Naive thymus-derived CD8-positive, alpha-beta T cell (primary cell): ENCODE measurements around the gene FRYL. TPM values are rescaled to one million over a fixed set of nuclear protein-coding genes. Genes with fewer than 3 reads are reported as not detected.
"Not testable (repeated sequence)": the region's sequence is repeated elsewhere in the genome, so short reads cannot be mapped to it uniquely, and the experiment has no call there.

Source experiments
- ATAC-seq, 2 donors: fragments of 150-1000 bp; cut with Tn5 transposase in 1 of 2; sonication (Bioruptor Pico), chemical (Tn5 transposase) in 1 of 2; 1 replicate in 1 of 2; 2 replicates in 1 of 2; pipeline ENCODE4 v1.10.0; 2021; ENCODE audit warnings: mild to moderate bottlenecking in 2 of 2, moderate library complexity in 2 of 2
- POLR2A ChIA-PET: fragments of 350-600 bp; sonication (Branson Sonifier 250); formaldehyde crosslinking; loops from one replicate; lab custom pipeline; 2021; ENCODE audit warnings: antibody characterized with exemption; lab: Charles Lee
- DNase-seq, 10 donors: peaks; one replicate each; pipeline versions ENCODE4 v3.0.0 to v3.0.0-alpha.2; 2020 to 2022
- H3K27ac Mint-ChIP-seq, 10 donors: one replicate each; pipeline ENCODE4 v1.8.0; 2020 to 2022; ENCODE audit warnings: mild to moderate bottlenecking in 10 of 10, mixed read lengths in 10 of 10, moderate library complexity in 4 of 10, inconsistent platforms in 1 of 10
- H3K27me3 Mint-ChIP-seq, 5 donors: one replicate each; pipeline ENCODE4 v1.8.0; 2021 to 2022; ENCODE audit warnings: mixed read lengths in 5 of 5
- H3K36me3 Mint-ChIP-seq, 3 donors: one replicate each; pipeline ENCODE4 v1.8.0; 2020 to 2022; ENCODE audit warnings: mixed read lengths in 3 of 3, mild to moderate bottlenecking in 2 of 3, inconsistent platforms in 1 of 3
- H3K4me1 Mint-ChIP-seq, 4 donors: one replicate each; pipeline ENCODE4 v1.8.0; 2021 to 2022; ENCODE audit warnings: mixed read lengths in 4 of 4
- H3K4me3 Mint-ChIP-seq, 10 donors: one replicate each; pipeline ENCODE4 v1.8.0; 2020 to 2022; ENCODE audit warnings: mild to moderate bottlenecking in 10 of 10, mixed read lengths in 10 of 10, moderate library complexity in 6 of 10, inconsistent platforms in 1 of 10
- H3K9me3 Mint-ChIP-seq, 9 donors: one replicate each; pipeline ENCODE4 v1.8.0; 2020 to 2022; ENCODE audit warnings: mixed read lengths in 9 of 9, mild to moderate bottlenecking in 3 of 9, inconsistent platforms in 1 of 9, moderate library complexity in 1 of 9
- polyA plus RNA-seq, 3 donors: library from polyadenylated mRNA; unstranded; fragments of 300-500 nt; fragmentation: Illumina TruSeq; gene quantifications; one replicate each; pipeline ENCODE4 v1.2.3, GENCODE V29; 2021
- total RNA-seq, 8 experiments: library from RNA in 2 of 8; stranded (reverse) in 2 of 8; gene quantifications; one replicate each; pipeline ENCODE4 v1.2.3 and lab custom pipeline; 2021 to 2026

Gene FRYL
- total and polyA plus RNA-seq, 5 experiments from 2014 or later = 31.4 to 119 (median 36.4) TPM

DNA sequence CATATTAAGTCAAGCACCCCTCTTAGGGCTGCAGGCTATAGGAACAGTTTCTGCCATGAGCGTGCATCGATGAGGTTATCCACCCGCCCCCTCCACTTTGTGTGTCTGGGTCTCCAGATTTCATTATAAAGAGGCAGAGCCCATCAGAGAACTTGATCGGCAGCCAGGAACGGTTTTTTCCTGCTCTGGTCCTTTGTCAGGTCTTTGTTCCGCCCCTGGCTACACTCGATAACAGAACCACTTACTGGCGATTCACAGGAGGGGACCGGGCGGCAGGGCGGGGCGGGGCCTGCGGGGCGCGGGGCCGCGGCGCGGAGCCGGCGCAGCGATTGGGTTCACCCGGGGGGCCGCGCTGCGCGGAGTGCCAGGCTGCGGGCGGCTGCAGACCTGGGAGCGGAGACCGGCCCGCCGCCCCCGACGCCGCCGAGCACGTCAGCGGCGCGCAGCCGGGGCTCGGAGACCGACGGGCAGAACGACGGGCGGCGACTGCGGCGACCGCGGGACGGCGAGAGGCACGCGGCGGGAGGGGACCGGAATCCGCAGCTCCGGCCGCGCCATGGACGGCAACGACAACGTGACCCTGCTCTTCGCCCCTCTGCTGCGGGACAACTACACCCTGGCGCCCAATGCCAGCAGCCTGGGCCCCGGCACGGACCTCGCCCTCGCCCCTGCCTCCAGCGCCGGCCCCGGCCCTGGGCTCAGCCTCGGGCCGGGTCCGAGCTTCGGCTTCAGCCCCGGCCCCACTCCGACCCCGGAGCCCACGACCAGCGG, 296.9 kb downstream of the FRYL start, which contains the start of gene SLC10A4:
Gene SLC10A4, plus strand, starts transcription at position 338 of the 771 bp plus-strand sequence. Its CDS starts 219 bp downstream, at position 557.
- POLR2A ChIA-PET = no interaction called here
- peak within 1 kb of the TSS in 3 of 10 donors; percentile 7 to 83 (median 60) for H3K27ac Mint-ChIP-seq
- H3K36me3 Mint-ChIP-seq = peaks cover 0 to 4% (median under 1%) of the 10 kb centered on the region in 3 donors
- no peaks in the 10 kb centered on the region for H3K9me3 Mint-ChIP-seq
- DNase-seq (peak in 1 of 10 donors; percentile 7), ATAC-seq (peak; percentile 59)
- peak within 1 kb of the TSS; percentile 61 to 83 (median 78) for H3K4me3 Mint-ChIP-seq
- H3K4me1 Mint-ChIP-seq = peaks cover 10 to 20% (median 17%) of the 10 kb centered on the region in 4 donors
- peaks cover 44 to 70% (median 60%) of the 10 kb centered on the region in 5 donors for H3K27me3 Mint-ChIP-seq

DNA sequence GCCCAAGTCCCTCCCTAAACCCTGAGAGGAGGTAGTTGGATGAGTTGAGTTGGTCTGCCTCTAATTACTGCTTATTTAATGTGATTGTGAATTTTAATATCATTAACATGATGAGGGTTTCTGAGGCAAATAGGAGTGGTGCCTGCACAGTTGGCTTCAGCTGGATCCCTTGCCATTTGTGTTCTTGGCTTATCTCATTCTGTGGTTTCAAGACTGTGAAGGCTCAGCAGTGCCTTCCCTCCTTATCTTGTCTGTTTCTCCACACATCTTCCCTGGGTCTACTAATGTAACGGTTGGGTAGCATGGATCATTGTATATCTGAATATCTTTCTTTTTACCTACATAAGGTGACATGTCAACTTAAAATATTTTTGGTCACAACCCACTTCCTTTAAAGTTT, 298.5 kb downstream of the FRYL start:
- DNase-seq (no peak), ATAC-seq (no peak)
- POLR2A ChIA-PET = no interaction called here
- H3K4me1 Mint-ChIP-seq = peaks cover 8 to 20% (median 17%) of the 10 kb centered on the region in 4 donors
- H3K4me3 Mint-ChIP-seq = no peak overlapping the region
- H3K27ac Mint-ChIP-seq = no peak overlapping the region
- no peaks in the 10 kb centered on the region for H3K36me3 Mint-ChIP-seq
- H3K9me3 Mint-ChIP-seq = no peaks in the 10 kb centered on the region
- peaks cover 43 to 66% (median 51%) of the 10 kb centered on the region in 5 donors for H3K27me3 Mint-ChIP-seq

DNA sequence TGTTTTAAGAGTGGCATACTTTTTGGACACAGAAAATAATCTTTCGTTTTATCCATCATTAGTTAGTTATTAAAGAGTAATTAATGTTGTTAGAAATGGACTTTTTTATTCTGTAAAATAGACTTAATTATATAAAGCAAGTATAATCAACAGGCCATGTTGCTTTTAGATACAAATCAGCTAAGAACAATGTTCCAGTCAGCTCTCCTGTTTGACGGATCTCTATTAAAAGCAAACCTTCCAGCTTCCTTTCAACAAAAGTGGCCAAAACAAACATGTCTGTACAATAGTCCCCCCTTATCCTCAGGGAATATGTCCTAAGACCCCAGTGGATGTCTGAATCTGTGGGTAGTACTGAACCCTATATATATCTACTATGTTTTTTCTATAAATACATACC, 301.8 kb downstream of the FRYL start:
- Mint-ChIP-seq H3K27me3 (peaks cover 25 to 41% (median 34%) of the 10 kb centered on the region in 5 donors), H3K27ac (no peak overlapping the region), H3K4me1 (peaks cover 0 to 6% (median 4%) of the 10 kb centered on the region in 4 donors), H3K9me3 (no peaks in the 10 kb centered on the region), H3K4me3 (no peak overlapping the region), H3K36me3 (no peaks in the 10 kb centered on the region)
- POLR2A ChIA-PET = no interaction called here
- DNase-seq (no peak), ATAC-seq (no peak)

- DNase-seq (no peak), ATAC-seq (no peak)
- no peaks in the 10 kb centered on the region for H3K9me3 Mint-ChIP-seq
- POLR2A ChIA-PET = no interaction called here
- no peaks in the 10 kb centered on the region for H3K36me3 Mint-ChIP-seq
- no peaks in the 10 kb centered on the region for H3K4me1 Mint-ChIP-seq
- H3K4me3 Mint-ChIP-seq = no peak overlapping the region
- H3K27me3 Mint-ChIP-seq = peaks cover 5 to 21% (median 12%) of the 10 kb centered on the region in 5 donors
- H3K27ac Mint-ChIP-seq = peak overlapping the region in 1 of 10 donors; percentile 9
These were observed 304.3 kb downstream of the FRYL start for GRCh38 chr4:48475770-48476169.

- ATAC-seq (no peak), DNase-seq (no peak)
- Mint-ChIP-seq H3K36me3 (no peaks in the 10 kb centered on the region), H3K4me3 (no peak overlapping the region), H3K27me3 (peaks cover 5 to 28% (median 7%) of the 10 kb centered on the region in 5 donors), H3K4me1 (no peaks in the 10 kb centered on the region), H3K9me3 (no peaks in the 10 kb centered on the region), H3K27ac (no peak overlapping the region)
- POLR2A ChIA-PET = no interaction called here
These were observed 307.3 kb downstream of the FRYL start for GRCh38 chr4:48472794-48473193.

DNA sequence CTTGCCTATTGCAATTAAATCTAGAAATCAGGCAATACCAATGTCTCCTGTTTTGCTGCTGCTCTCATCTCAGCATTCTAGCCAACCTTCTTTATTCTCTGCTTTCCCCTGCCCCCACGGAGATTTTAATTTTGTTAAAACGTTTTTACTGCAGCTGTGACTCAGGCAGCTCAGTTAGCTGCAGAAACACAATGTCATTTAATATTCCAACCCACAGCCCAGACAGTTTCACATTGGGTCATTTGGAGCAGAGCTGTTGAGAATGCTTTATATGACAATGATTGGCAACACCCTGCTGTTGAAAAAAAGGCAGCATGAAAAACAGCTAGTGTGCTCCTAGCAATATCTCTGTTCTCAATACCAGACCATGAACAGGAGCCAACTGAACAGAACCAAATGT, 309.5 kb downstream of the FRYL start:
- POLR2A ChIA-PET = no interaction called here
- ATAC-seq (no peak), DNase-seq (no peak)
- H3K9me3 Mint-ChIP-seq = no peaks in the 10 kb centered on the region
- H3K27me3 Mint-ChIP-seq = peaks cover 2 to 21% (median 5%) of the 10 kb centered on the region in 5 donors
- no peak overlapping the region for H3K27ac Mint-ChIP-seq
- no peaks in the 10 kb centered on the region for H3K36me3 Mint-ChIP-seq
- H3K4me1 Mint-ChIP-seq = no peaks in the 10 kb centered on the region
- no peak overlapping the region for H3K4me3 Mint-ChIP-seq

DNA sequence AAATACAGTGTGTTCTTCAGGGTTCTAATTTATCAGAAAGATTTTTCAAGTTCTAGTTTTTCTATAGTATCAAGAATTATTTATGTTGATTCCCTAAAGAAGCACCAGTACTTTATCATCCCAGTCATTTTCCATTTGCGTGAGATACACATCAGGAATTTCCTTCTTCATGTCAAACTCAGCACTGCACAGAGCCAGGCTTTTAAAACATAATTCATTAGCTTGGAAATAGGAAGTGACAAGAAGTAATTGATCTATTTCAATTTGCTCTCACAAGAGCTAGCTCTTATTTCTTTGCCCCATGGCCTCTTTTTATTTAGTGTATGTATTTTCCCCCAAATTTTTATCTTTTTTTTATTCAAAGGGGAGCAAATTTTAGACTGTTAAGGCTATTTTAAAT, 309.9 kb downstream of the FRYL start:
- Mint-ChIP-seq H3K4me1 (no peaks in the 10 kb centered on the region), H3K27me3 (peaks cover 2 to 21% (median 5%) of the 10 kb centered on the region in 5 donors), H3K4me3 (no peak overlapping the region), H3K36me3 (no peaks in the 10 kb centered on the region), H3K27ac (no peak overlapping the region), H3K9me3 (no peaks in the 10 kb centered on the region)
- DNase-seq (no peak), ATAC-seq (no peak)
- POLR2A ChIA-PET = no interaction called here

DNA sequence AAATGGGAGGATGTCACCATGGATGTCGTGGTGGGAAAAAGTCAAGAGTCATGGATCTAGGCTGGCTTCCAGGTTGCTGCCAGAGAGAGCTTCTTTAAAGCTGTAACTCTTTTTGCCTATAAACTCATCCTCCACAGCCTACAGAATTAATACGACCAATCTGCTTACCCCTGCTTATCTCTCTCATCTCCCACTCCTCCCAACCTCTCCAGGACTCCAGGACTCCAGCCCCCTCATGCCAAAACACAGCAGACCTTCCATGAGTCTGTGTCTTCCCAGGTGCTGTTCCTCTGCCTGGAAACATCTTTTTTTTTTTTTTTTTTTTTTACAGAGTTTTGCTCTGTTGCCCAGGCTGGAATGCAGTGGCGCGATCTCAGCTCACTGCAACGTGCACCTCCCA, 312.2 kb downstream of the FRYL start:
- Mint-ChIP-seq H3K27ac (no peak overlapping the region), H3K4me1 (no peaks in the 10 kb centered on the region), H3K9me3 (peaks cover 0 to 10% (median 3%) of the 10 kb centered on the region in 9 donors), H3K36me3 (peaks cover 0 to 5% (median 0%) of the 10 kb centered on the region in 3 donors), H3K4me3 (no peak overlapping the region), H3K27me3 (peaks cover 0 to 21% (median 3%) of the 10 kb centered on the region in 5 donors)
- DNase-seq (no peak), ATAC-seq (no peak)
- POLR2A ChIA-PET = no interaction called here

- ATAC-seq = no peak
- Mint-ChIP-seq H3K27me3 (peaks cover 0 to 21% (median 3%) of the 10 kb centered on the region in 5 donors), H3K4me3 (no peak overlapping the region), H3K4me1 (no peaks in the 10 kb centered on the region), H3K27ac (no peak overlapping the region), H3K36me3 (peaks cover 0 to 5% (median 0%) of the 10 kb centered on the region in 3 donors), H3K9me3 (peaks cover 0 to 10% (median 3%) of the 10 kb centered on the region in 9 donors)
- POLR2A ChIA-PET = no interaction called here
- DNase-seq = no peak
These were observed 312.6 kb downstream of the FRYL start for GRCh38 chr4:48467442-48467841.

GRCh38 chr4:48462363-48462762, 317.7 kb downstream of the FRYL start:
- Mint-ChIP-seq H3K36me3 (peaks cover 0 to 8% (median 5%) of the 10 kb centered on the region in 3 donors), H3K9me3 (peaks cover 0 to 15% (median 4%) of the 10 kb centered on the region in 9 donors), H3K4me1 (no peaks in the 10 kb centered on the region), H3K27me3 (no peaks in the 10 kb centered on the region), H3K27ac (no peak overlapping the region), H3K4me3 (no peak overlapping the region)
- ATAC-seq = no peak
- DNase-seq = no peak
- POLR2A ChIA-PET = no interaction called here

DNA sequence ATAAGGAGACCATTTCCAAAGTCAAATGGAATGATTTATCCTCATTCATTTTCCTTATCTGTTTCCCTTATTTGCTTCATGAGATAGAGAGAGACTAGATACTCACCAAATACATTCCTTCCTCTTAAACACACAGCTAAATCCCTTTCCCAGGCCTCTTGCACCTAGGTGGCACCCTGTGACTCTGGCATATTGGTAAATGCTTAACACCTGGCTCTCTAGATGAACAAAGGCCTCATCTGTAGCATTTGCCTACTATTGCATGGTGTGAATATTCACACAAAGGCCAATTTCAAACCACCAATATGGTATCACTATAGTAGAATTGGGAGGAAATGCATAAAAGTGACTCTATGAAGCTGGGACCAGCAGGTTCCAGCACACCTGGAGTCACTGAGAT, 319.1 kb downstream of the FRYL start:
- Mint-ChIP-seq H3K4me3 (no peak overlapping the region), H3K36me3 (peaks cover 0 to 18% (median 5%) of the 10 kb centered on the region in 3 donors), H3K9me3 (peaks cover 0 to 28% (median 14%) of the 10 kb centered on the region in 9 donors), H3K4me1 (no peaks in the 10 kb centered on the region), H3K27ac (peak overlapping the region in 1 of 10 donors; percentile 81), H3K27me3 (no peaks in the 10 kb centered on the region)
- DNase-seq = no peak
- ATAC-seq = no peak
- POLR2A ChIA-PET = no interaction called here

DNA sequence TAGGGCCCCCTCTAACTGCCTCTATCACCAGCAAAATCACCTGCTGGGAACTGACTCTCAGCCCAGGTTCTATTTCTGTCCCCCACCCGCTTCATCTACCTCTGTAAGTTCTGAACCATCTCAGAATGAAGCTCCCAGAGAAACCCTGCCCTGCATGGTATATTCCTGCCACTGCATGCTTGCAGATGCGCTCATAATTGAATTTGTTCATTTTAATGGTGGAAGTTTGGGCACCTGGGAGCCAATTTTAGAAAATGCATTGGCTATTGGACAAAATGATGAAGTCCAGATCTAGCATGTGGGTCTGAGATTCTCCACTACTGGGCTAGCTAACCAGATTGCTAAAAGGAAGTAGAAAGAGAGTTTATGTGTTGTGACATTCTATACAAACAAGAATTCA, 325.5 kb downstream of the FRYL start:
- Mint-ChIP-seq H3K4me3 (no peak overlapping the region), H3K9me3 (peaks cover 0 to 24% (median 9%) of the 10 kb centered on the region in 9 donors), H3K27ac (no peak overlapping the region), H3K27me3 (peaks cover 0 to 2% (median 0%) of the 10 kb centered on the region in 5 donors), H3K4me1 (no peaks in the 10 kb centered on the region), H3K36me3 (peaks cover 0 to 24% (median 0%) of the 10 kb centered on the region in 3 donors)
- DNase-seq (no peak), ATAC-seq (no peak)
- POLR2A ChIA-PET = no interaction called here

GRCh38 chr4:48451656-48452055, 328.4 kb downstream of the FRYL start:
- Mint-ChIP-seq H3K36me3 (peaks cover 0 to 10% (median 2%) of the 10 kb centered on the region in 3 donors), H3K9me3 (peaks cover 0 to 14% (median 3%) of the 10 kb centered on the region in 9 donors)
- DNase-seq, ATAC-seq, H3K4me3 Mint-ChIP-seq, H3K27ac Mint-ChIP-seq, H3K4me1 Mint-ChIP-seq, H3K27me3 Mint-ChIP-seq, POLR2A ChIA-PET: not testable (repeated sequence)
